Measurements from ENCODE around the gene SYS1. TPM values are rescaled to one million over a fixed set of nuclear protein-coding genes. Genes with fewer than 3 reads are reported as not detected.

SYS1 gene
- total RNA-seq, 1 experiment from 2014 or later: 19.1 TPM

- H3K27me3 Mint-ChIP-seq (ENCODE audit: insufficient read depth, unreplicated experiment): no peaks in the 10 kb centered on the region
- POLR2A ChIA-PET: interaction anchor here (0.7 to 34.6 kb wide), 6 partner anchors 8 to 398 kb away, joined by 3 to 1328 read pairs (median 4); partner anchors contain the start of genes PIGT, SDC4 and SYS1
- no peak overlapping the region for H3K4me3 Mint-ChIP-seq (ENCODE audit: unreplicated experiment)
- no peak overlapping the region for H3K27ac Mint-ChIP-seq (ENCODE audit: low read depth, unreplicated experiment)
- no peaks in the 10 kb centered on the region for H3K9me3 Mint-ChIP-seq (ENCODE audit: unreplicated experiment)
- TF ChIP-seq CTCF (IDR thresholded peaks at IDR 0.05; ENCODE audit: unreplicated experiment): no peak
- CTCF ChIA-PET: interaction anchor here (0.5 to 12.8 kb wide), 10 partner anchors 9 to 399 kb away, joined by 3 to 123 read pairs (median 6); partner anchors contain the start of gene SYS1
- intact Hi-C loops (cut with micrococcal nuclease): no loop called here
- no peak for DNase-seq (ENCODE audit: unreplicated experiment)
- H3K36me3 Mint-ChIP-seq (ENCODE audit: insufficient read depth, unreplicated experiment): peaks cover 19% of the 10 kb centered on the region
- no TSS peak for BruUV-seq (replicated peaks)
- H3K4me1 Mint-ChIP-seq (ENCODE audit: insufficient read depth, unreplicated experiment): peaks cover 5% of the 10 kb centered on the region
Measured at GRCh38 chr20:45372241-45372640, 9.3 kb downstream of the SYS1 start.

- no peak for DNase-seq (ENCODE audit: unreplicated experiment)
- ChIA-PET CTCF (interaction anchor here (0.5 to 8.0 kb wide), 17 partner anchors 9 to 406 kb away, joined by 3 to 82 read pairs (median 4); partner anchors contain the start of gene SYS1), POLR2A (interaction anchor here (0.7 to 34.6 kb wide), 10 partner anchors 9 to 398 kb away, joined by 3 to 1328 read pairs (median 4); partner anchors contain the start of genes PIGT, SDC4 and SYS1)
- Mint-ChIP-seq H3K4me1 (ENCODE audit: insufficient read depth, unreplicated experiment) (peaks cover 5% of the 10 kb centered on the region), H3K27me3 (ENCODE audit: insufficient read depth, unreplicated experiment) (no peaks in the 10 kb centered on the region), H3K27ac (ENCODE audit: low read depth, unreplicated experiment) (no peak overlapping the region), H3K9me3 (ENCODE audit: unreplicated experiment) (no peaks in the 10 kb centered on the region), H3K36me3 (ENCODE audit: insufficient read depth, unreplicated experiment) (peaks cover 13% of the 10 kb centered on the region), H3K4me3 (ENCODE audit: unreplicated experiment) (no peak overlapping the region)
- no TSS peak for BruUV-seq (replicated peaks)
- intact Hi-C loops (cut with micrococcal nuclease): no loop called here
- no peak for TF ChIP-seq CTCF (IDR thresholded peaks at IDR 0.05; ENCODE audit: unreplicated experiment)
Measured at GRCh38 chr20:45372646-45373352, 9.8 kb downstream of the SYS1 start.

GRCh38 chr20:45373353-45374100 is 10.6 kb downstream of the SYS1 start:
- peak; percentile 92 for DNase-seq (ENCODE audit: unreplicated experiment)
- Mint-ChIP-seq H3K27me3 (ENCODE audit: insufficient read depth, unreplicated experiment) (no peaks in the 10 kb centered on the region), H3K36me3 (ENCODE audit: insufficient read depth, unreplicated experiment) (peaks cover 7% of the 10 kb centered on the region), H3K4me1 (ENCODE audit: insufficient read depth, unreplicated experiment) (peaks cover 5% of the 10 kb centered on the region), H3K4me3 (ENCODE audit: unreplicated experiment) (peak overlapping the region; percentile 40), H3K9me3 (ENCODE audit: unreplicated experiment) (no peaks in the 10 kb centered on the region), H3K27ac (ENCODE audit: low read depth, unreplicated experiment) (no peak overlapping the region)
- TF ChIP-seq CTCF (IDR thresholded peaks at IDR 0.05; ENCODE audit: unreplicated experiment): peak; percentile 74
- BruUV-seq (replicated peaks): no TSS peak
- ChIA-PET POLR2A (interaction anchor here (0.9 to 34.6 kb wide), 7 partner anchors 10 to 397 kb away, joined by 3 to 1328 read pairs (median 4); partner anchors contain the start of genes SDC4 and SYS1), CTCF (interaction anchor here (0.6 to 8.0 kb wide), 32 partner anchors 10 to 689 kb away, joined by 3 to 82 read pairs (median 4); partner anchors contain the start of genes DBNDD2 and SYS1)
- intact Hi-C loops (cut with micrococcal nuclease): loop anchor here (1.0 kb wide), 2 partner anchors 64 to 398 kb away; no protein-coding TSS in a partner anchor

GRCh38 chr20:45374101-45374467 is 11.1 kb downstream of the SYS1 start:
- H3K27ac Mint-ChIP-seq (ENCODE audit: low read depth, unreplicated experiment): no peak overlapping the region
- ChIA-PET POLR2A (interaction anchor here (1.0 to 34.6 kb wide), 6 partner anchors 8 to 397 kb away, joined by 3 to 1328 read pairs (median 4); partner anchors contain the start of genes SDC4 and SYS1), CTCF (interaction anchor here (0.6 to 8.0 kb wide), 27 partner anchors 11 to 690 kb away, joined by 3 to 82 read pairs (median 4); partner anchors contain the start of genes DBNDD2 and SYS1)
- TF ChIP-seq CTCF (IDR thresholded peaks at IDR 0.05; ENCODE audit: unreplicated experiment): no peak
- intact Hi-C loops (cut with micrococcal nuclease): loop anchor here (1.0 kb wide), 2 partner anchors 63 to 397 kb away; no protein-coding TSS in a partner anchor
- peak overlapping the region; percentile 40 for H3K4me3 Mint-ChIP-seq (ENCODE audit: unreplicated experiment)
- peaks cover 5% of the 10 kb centered on the region for H3K4me1 Mint-ChIP-seq (ENCODE audit: insufficient read depth, unreplicated experiment)
- no peaks in the 10 kb centered on the region for H3K27me3 Mint-ChIP-seq (ENCODE audit: insufficient read depth, unreplicated experiment)
- no TSS peak for BruUV-seq (replicated peaks)
- peaks cover 1% of the 10 kb centered on the region for H3K36me3 Mint-ChIP-seq (ENCODE audit: insufficient read depth, unreplicated experiment)
- DNase-seq (ENCODE audit: unreplicated experiment): no peak
- no peaks in the 10 kb centered on the region for H3K9me3 Mint-ChIP-seq (ENCODE audit: unreplicated experiment)
